PC-3 (cell line): ENCODE results near the gene ZNF330. TPM values are rescaled to one million over a fixed set of nuclear protein-coding genes. Genes with fewer than 3 reads are reported as not detected.

Experiments
- ATAC-seq: fragments of 200-7000 bp; cut with Tn5 transposase; 2 replicates; pipeline ENCODE4 v1.9.1; 2020; ENCODE audit warnings: mild to moderate bottlenecking, moderate library complexity
- BruUV-seq: library from RNA; stranded (reverse); fragments of 400-500 nt; replicated peaks from 2 replicates; lab custom pipeline; 2021; lab: Mats Ljungman, UMichigan
- CTCF ChIA-PET: fragments of 300-600 bp; sonication (Branson Sonifier 250); formaldehyde crosslinking; loops from one replicate; lab custom pipeline; 2022; ENCODE audit warnings: antibody characterized with exemption; lab: Charles Lee
- POLR2A ChIA-PET: fragments of 300-600 bp; sonication (Branson Sonifier 250); formaldehyde crosslinking; loops from one replicate; lab custom pipeline; 2022; ENCODE audit warnings: antibody characterized with exemption; ENCODE audit not compliant: unreplicated experiment; lab: Charles Lee
- DNase-seq: peaks from one replicate; pipeline ENCODE4 v3.0.0-alpha.2; 2015
- H2AFZ ChIP-seq: fragments of 300-600 bp; sonication (generic); 2 replicates; pipeline ENCODE4 v1.6.0; 2016; ENCODE audit warnings: antibody characterized with exemption, low read length
- H3F3A ChIP-seq: fragments of 300-600 bp; sonication (generic); one replicate; pipeline ENCODE4 v1.6.0; 2017; ENCODE audit warnings: antibody characterized with exemption, low read length, control low read depth, mild to moderate bottlenecking; ENCODE audit not compliant: unreplicated experiment
- H3K27ac ChIP-seq: fragments of 300-600 bp; sonication (generic); 2 replicates; pipeline ENCODE4 v1.5.1; 2016; ENCODE audit warnings: mild to moderate bottlenecking, low read length
- H3K27me3 ChIP-seq: fragments of 300-600 bp; sonication (generic); 2 replicates; pipeline ENCODE4 v1.6.1; 2016; ENCODE audit warnings: low read length, mixed read lengths
- H3K36me3 ChIP-seq: fragments of 300-600 bp; sonication (generic); 2 replicates; pipeline ENCODE4 v1.6.1; 2016; ENCODE audit warnings: low read depth, mixed run types, low read length, mixed read lengths
- H3K4me1 ChIP-seq: fragments of 300-600 bp; sonication (generic); 2 replicates; pipeline ENCODE4 v1.5.1; 2016; ENCODE audit warnings: low read length; ENCODE audit not compliant: insufficient read depth
- H3K4me2 ChIP-seq: fragments of 300-600 bp; sonication (generic); 2 replicates; pipeline ENCODE4 v1.6.0; 2016; ENCODE audit warnings: low read length
- H3K4me3 ChIP-seq: fragments of 300-600 bp; sonication (generic); 2 replicates; pipeline ENCODE4 v1.5.1; 2016; ENCODE audit warnings: mild to moderate bottlenecking, low read length, mixed read lengths
- H3K79me2 ChIP-seq: fragments of 300-600 bp; sonication (generic); 2 replicates; pipeline ENCODE4 v1.6.1; 2017; ENCODE audit warnings: low read length, mixed read lengths
- H3K9ac ChIP-seq: fragments of 300-600 bp; sonication (generic); 2 replicates; pipeline ENCODE4 v1.6.0; 2016; ENCODE audit warnings: mild to moderate bottlenecking, low read length
- H3K9me2 ChIP-seq: fragments of 300-600 bp; sonication (generic); replicated peaks from 2 replicates; pipeline ENCODE4 v1.6.1; 2016; ENCODE audit warnings: mixed run types, low read length, mixed read lengths
- H3K9me3 ChIP-seq: fragments of 300-600 bp; sonication (generic); 2 replicates; pipeline ENCODE4 v1.6.1; 2016; ENCODE audit warnings: low read length, mixed read lengths
- H4K20me1 ChIP-seq: fragments of 300-600 bp; sonication (generic); 2 replicates; pipeline ENCODE4 v1.6.1; 2016; ENCODE audit warnings: low read length, mixed read lengths
- CTCF ChIP-seq: fragments of 300-600 bp; sonication (generic); conservative IDR thresholded peaks from 2 replicates; pipeline ENCODE4 v1.5.1; 2017; ENCODE audit warnings: antibody characterized with exemption, low read depth, mild to moderate bottlenecking, low read length
- EZH2 ChIP-seq: fragments of 300-600 bp; sonication (generic); IDR thresholded peaks from one replicate; pipeline ENCODE4 v1.6.1; 2017; ENCODE audit warnings: antibody characterized with exemption, mild to moderate bottlenecking, low read length; ENCODE audit not compliant: unreplicated experiment
- EZH2phosphoT487 ChIP-seq: fragments of 300-600 bp; sonication (generic); IDR thresholded peaks from 2 replicates; pipeline ENCODE4 v1.6.1; 2018; ENCODE audit warnings: mild to moderate bottlenecking, antibody characterized with exemption, low read length, borderline replicate concordance
- intact Hi-C: fragments of 100-400 bp; cut with micrococcal nuclease; formaldehyde crosslinking; loops from 2 replicates; pipeline ENCODE4 v1.9.0; 2023
- total RNA-seq: library from RNA; depleted of rRNA; stranded (reverse); fragments of >200 nt; gene quantifications from 2 replicates; pipeline ENCODE4 v1.2.3, GENCODE V29; 2014

ZNF330 gene
- total RNA-seq, 1 experiment from 2014 or later: 44.4 TPM

GRCh38 chr4:141213550-141213991, 7.1 kb upstream of the ZNF330 start:
- DNase-seq: no peak
- Histone ChIP-seq H3K9me2 (no peaks in the 10 kb centered on the region), H3F3A (no peaks in the 10 kb centered on the region), H3K4me2 (no peak overlapping the region), H3K27ac (no peak overlapping the region), H3K79me2 (no peaks in the 10 kb centered on the region), H3K4me1 (no peaks in the 10 kb centered on the region), H3K27me3 (peaks cover 30% of the 10 kb centered on the region; the same call in 1 of the 2 replicates), H3K9ac (no peak overlapping the region), H3K4me3 (no peak overlapping the region), H3K36me3 (no peaks in the 10 kb centered on the region), H3K9me3 (no peaks in the 10 kb centered on the region), H2AFZ (no peak overlapping the region), H4K20me1 (no peaks in the 10 kb centered on the region)
- TF ChIP-seq CTCF (no peak), EZH2 (no peak), EZH2phosphoT487 (no peak)
- POLR2A ChIA-PET: interaction anchor here (0.6 kb wide), 1 partner anchor 122 kb away, joined by 3 read pairs; no protein-coding TSS in a partner anchor
- no TSS peak for BruUV-seq
- intact Hi-C loops: no loop called here
- CTCF ChIA-PET: no interaction called here
- ATAC-seq: no peak

GRCh38 chr4:141215030-141215429, 5.7 kb upstream of the ZNF330 start:
- BruUV-seq: no TSS peak
- H3K9ac ChIP-seq: no peak overlapping the region
- no peak for ATAC-seq
- no peak for DNase-seq
- H3K36me3 ChIP-seq: no peaks in the 10 kb centered on the region
- no peaks in the 10 kb centered on the region for H3K9me2 ChIP-seq
- H3K27me3 ChIP-seq: peaks cover 26% of the 10 kb centered on the region; the same call in 1 of the 2 replicates
- H3K9me3 ChIP-seq: no peaks in the 10 kb centered on the region
- H3K4me2 ChIP-seq: no peak overlapping the region
- POLR2A ChIA-PET: no interaction called here
- CTCF ChIA-PET: no interaction called here
- no peak overlapping the region for H3K27ac ChIP-seq
- no peaks in the 10 kb centered on the region for H4K20me1 ChIP-seq
- no peaks in the 10 kb centered on the region for H3K4me1 ChIP-seq
- H3K4me3 ChIP-seq: no peak overlapping the region
- no peaks in the 10 kb centered on the region for H3F3A ChIP-seq
- no peak overlapping the region for H2AFZ ChIP-seq
- H3K79me2 ChIP-seq: no peaks in the 10 kb centered on the region
- TF ChIP-seq EZH2: no peak
- TF ChIP-seq EZH2phosphoT487: no peak
- no peak for TF ChIP-seq CTCF
- intact Hi-C loops: no loop called here

- Histone ChIP-seq H4K20me1 (no peaks in the 10 kb centered on the region), H3K79me2 (peaks cover 4% of the 10 kb centered on the region), H3K9me3 (no peaks in the 10 kb centered on the region), H3K4me2 (no peak overlapping the region), H3F3A (no peaks in the 10 kb centered on the region), H3K27me3 (peaks cover 17% of the 10 kb centered on the region; the same call in 1 of the 2 replicates), H3K27ac (no peak overlapping the region), H3K4me1 (no peaks in the 10 kb centered on the region), H2AFZ (no peak overlapping the region), H3K9ac (no peak overlapping the region), H3K4me3 (no peak overlapping the region), H3K36me3 (no peaks in the 10 kb centered on the region), H3K9me2 (no peaks in the 10 kb centered on the region)
- no peak for TF ChIP-seq EZH2phosphoT487
- TF ChIP-seq CTCF: no peak
- no peak for TF ChIP-seq EZH2
- CTCF ChIA-PET: no interaction called here
- POLR2A ChIA-PET: no interaction called here
- DNase-seq: no peak
- ATAC-seq: no peak
- intact Hi-C loops: no loop called here
- BruUV-seq: no TSS peak
Measured at GRCh38 chr4:141216002-141216761, 4.5 kb upstream of the ZNF330 start.
